Activated naive CD8-positive, alpha-beta T cell treated with anti-CD3 and anti-CD28 coated beads for 36 hours (primary cell): ENCODE measurements around the gene PDLIM3. TPM values are rescaled to one million over a fixed set of nuclear protein-coding genes. Genes with fewer than 3 reads are reported as not detected.

ENCODE experiments used
- total RNA-seq, 2 experiments: library from RNA; stranded (reverse); gene quantifications; one replicate each; pipeline ENCODE4 v1.2.3, GENCODE V29; 2021

PDLIM3 gene
- total RNA-seq, 2 experiments from 2014 or later, result not detected

Other genes starting within 250 kb of the PDLIM3 start
- gene LRP2BP, start 139.6 kb downstream of the PDLIM3 start, total RNA-seq, result under 1 TPM; 0.41 to 0.44 TPM
- gene ANKRD37, start 138.7 kb downstream of the PDLIM3 start, total RNA-seq, result 10 to 100 TPM; 12.5 to 14.1 TPM
- gene UFSP2, start 109.5 kb downstream of the PDLIM3 start, total RNA-seq, result 10 to 100 TPM; 25.6 to 27.2 TPM
- gene CCDC110, start 63.8 kb downstream of the PDLIM3 start, total RNA-seq, result under 1 TPM; 0.18 to 0.19 TPM